NOMO-1 treated with DMSO at 0.1 percent for 48 hours (cell line): ENCODE results near the gene CABLES2.
"Not testable (repeated sequence)": the region's sequence is repeated elsewhere in the genome, so short reads cannot be mapped to it uniquely, and the experiment has no call there.

Experiments used
- DNase-seq: peaks from one replicate; lab custom pipeline; 2025; ENCODE audit not compliant: unreplicated experiment; lab: John Stamatoyannopoulos, UW

CABLES2 gene

DNA sequence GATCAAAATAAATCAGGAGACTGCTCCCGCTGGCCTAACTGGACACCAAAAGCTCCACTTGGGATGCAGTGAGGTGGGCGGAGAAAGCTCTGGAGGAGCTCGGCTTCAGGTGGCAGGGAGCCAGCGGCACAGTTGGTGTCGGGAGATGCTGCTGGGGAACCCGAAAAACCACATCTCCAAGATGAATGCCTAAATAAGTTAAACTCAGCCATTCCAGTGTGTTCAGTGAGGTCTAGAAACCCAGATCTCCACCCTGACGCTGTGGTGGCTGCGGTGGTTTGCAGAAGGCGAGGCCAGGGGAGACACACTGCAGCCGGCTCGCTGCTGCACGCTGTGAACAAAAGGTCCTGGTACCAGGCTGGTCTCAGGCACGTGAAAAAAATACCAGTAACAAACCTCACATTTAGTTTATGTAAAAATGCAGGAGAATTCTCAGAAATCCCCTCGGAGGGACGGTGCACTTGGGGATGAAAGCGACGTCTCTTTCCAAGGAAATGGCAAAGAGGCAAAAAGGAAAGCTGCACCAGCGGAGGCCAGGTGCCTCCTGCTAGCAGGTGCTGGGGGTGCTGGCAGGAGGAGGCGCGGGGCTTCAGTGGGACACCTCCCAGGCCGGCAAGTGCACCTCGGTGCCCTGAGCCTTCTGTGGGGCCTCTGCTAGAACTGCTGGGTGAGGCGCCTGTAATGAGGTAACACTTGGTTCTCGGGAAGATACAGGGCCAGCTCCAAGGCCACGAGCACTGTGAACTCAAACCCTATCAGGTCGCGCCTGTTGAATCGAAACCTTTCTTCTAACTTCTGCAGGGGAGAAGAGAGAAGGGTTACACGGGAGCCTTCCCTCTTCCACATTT lies 16.5 kb downstream of the CABLES2 start:
- DNase-seq: no peak

DNA sequence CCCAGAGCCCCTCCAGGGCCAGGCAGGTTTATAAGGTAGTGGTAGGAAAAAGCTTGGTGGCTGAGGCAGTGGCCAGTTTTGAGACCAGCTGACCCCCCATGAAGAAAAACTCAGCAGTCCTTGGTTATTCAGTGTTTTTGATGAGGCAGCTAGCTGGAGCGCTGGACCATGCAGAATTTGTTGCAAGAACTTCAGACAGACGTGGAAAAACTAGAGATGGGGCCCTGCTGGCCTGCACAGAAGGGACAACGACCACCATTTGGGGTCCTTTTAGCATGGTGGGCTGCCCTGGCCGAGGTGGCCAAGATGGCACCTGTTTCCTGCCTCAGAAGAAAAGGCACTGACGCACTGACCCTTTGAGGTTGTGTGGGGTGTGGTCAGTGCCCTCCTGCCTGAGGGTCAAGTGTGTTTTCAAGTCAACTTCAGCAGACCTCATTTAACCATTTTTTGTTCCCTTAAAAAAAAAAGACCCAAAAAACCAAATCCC lies 17.4 kb downstream of the CABLES2 start:
- no peak for DNase-seq

DNA sequence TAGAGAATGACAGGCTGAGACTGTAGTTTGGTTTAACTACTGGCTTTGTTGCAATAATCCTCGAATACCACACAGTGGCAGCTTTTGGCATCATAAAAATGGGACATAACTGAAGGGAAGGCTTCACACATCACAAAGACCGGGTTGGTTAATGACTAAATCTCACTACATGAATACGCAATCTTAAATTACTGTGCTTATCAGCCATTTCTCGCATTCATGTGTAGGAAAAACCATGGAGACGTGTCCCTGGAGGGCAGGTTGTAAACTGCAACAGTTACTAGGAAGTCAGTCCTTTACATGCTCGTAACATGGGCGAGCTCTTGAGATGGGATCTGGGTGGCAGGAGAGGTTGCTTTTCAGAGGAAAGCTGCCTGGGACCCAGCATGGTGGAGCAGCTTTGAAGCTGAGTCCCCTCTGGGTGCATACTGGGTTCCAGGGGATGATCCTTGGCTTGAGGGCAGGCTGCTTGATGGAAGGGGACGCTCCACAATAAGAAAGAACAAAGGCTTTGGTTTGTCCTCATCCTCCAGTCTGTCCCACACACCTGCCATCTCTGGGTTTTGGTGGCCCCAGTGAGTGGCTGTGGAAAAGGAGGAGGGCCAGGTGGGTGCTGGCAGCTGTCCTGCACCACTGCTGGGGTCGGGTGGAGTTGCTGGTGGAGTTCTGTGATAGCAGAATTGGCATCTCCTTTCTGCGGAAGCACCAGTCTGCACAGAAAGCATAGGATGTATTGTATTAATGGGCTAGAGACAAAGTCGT lies 18.1 kb downstream of the CABLES2 start:
- no peak for DNase-seq

DNA sequence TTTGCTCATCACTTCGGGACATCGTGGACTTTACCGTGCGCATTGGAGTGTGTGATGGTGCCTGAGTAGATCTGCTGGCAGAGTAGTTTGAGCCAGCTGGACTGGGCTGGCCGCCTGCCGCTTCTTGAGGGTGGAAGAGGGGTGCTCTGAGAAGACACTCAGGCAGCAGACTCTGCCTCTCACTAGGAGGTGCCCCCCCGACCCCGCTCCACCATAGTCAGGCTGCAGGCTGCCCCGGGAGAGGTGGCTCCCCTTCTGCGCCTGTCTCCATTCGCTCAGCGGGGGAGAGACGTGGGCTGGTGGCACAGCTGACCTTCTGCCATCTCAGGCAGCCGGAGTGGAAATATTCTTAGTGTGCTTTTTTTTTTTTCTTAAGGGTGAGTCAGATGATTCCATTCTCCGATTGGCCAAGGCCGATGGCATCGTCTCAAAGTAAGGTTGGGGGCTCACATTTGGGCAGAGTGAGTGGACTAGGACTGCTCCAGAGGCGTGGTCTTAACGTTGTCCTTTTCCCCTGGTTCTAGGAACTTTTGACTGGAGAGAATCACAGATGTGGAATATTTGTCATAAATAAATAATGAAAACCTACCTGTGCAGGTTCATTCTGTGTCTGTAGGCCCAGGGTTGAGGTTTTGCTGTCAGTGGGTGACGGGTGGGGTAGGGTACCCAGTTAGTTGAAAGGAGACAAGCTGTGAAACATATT lies 19.0 kb downstream of the CABLES2 start:
- no peak for DNase-seq

DNA sequence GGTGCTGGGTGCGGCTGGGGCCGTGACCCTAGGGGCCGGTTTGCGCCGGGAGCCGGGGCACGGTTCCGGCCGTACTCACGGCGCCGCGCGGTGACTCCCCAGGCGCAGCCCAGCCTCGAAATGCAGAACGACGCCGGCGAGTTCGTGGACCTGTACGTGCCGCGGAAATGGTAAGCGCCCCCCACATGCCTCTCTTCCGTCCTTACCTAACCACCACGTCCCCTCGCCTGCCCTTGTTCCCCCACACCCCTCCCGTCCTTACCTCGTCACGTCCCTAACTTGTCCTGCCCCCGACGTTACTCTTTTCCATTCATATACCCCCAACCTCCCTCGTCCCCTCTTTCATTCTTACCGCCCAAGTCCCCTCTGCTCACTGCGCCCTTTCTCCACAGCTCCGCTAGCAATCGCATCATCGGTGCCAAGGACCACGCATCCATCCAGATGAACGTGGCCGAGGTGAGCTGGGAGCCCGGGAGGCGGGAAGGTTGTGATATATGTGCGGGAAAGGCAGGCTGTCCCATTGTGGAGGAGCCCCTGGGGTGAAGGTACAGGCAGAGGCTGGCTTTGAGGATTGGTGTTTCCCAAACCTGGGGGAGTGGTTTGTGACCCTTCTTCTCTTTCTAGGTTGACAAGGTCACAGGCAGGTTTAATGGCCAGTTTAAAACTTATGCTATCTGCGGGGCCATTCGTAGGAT lies 19.7 kb downstream of the CABLES2 start:
- DNase-seq: no peak

DNA sequence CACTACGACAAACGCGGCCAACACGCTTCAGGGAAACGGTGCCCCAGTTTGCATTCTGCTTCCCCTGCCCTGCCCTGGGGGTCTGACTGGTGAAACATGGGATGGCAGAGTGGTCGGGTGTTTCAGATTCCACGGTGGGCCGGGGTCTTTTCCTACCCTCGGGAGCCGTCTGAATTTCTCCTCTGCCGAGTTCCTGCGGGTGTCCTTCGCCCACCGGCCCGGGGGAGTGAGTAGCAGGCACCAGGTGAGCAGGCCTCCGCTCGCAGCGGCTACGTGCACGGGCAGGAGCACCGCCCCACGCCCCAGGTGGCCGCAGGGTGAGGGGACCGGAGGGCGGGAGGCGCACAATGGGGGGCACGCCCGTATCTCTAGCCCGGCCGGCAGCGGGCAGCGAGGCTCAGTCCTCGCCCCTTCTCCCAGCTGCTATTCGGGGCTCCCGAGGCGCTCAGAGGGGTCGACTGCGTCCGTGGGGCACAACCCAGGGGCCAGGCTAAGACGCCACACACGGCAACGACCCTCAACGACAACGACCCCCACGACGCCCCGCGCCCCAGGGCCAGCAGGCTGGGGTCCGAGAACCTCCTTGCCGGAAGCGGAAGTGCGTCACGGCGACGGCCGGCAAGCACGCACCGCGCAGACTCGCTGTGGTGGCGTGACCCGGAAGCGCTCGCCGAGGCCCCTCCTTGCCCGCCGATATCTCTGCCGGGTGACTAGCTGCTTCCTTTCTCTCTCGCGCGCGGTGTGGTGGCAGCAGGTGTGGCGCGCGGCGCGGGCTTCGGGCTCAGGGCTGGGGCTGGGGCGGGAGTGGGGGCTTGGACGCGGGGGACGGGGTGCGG lies 20.5 kb downstream of the CABLES2 start, which contains the start of gene RPS21:
TSS of gene RPS21 (plus strand) at position 721 of the 836 bp plus-strand sequence. CDS start 236 bp downstream, outside the sequence.
- DNase-seq: peak; percentile 89

DNA sequence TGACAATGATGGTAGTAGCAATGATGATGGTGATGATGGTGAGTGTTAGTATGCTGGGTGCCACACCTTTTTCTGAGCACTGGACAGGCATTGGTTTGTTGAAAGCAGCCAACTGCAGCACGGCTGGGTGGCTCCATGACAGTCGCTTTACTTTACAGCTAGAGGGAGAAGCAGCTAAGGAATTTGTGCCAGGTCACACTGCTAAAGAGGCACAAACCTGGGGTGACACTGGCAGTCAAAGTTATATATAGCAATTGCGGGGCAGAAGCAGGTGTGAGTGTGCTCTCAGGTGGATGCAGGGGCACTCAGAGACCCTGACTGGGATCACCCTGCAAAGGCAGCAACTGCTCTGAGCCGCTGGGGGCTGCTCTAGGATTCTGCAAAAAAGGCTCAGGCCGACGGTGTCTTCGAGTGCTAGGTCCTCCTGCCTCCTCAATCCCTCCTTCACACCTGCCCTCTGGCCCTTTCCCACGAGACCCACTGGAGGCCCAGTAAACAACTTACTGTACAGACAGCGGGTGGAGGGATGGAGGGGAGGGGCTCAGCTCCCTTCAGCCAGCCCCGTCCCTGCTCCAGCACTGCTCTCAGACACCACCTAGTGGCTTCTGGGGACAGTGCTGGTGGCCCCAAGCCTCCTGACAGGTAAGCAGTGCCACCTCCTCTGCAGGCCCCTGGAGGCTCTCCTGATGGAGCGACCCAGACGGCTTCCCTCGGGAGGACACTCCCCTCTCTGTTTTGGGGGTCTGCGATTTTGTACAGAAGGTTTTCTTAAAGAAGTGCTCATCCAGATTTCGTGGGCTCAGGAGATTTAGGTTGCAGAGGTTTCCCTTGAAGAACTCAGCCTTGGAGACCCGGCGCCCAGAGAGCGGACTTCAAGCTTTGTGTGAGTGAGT lies 24.5 kb downstream of the CABLES2 start:
- DNase-seq: peak; percentile 48

DNA sequence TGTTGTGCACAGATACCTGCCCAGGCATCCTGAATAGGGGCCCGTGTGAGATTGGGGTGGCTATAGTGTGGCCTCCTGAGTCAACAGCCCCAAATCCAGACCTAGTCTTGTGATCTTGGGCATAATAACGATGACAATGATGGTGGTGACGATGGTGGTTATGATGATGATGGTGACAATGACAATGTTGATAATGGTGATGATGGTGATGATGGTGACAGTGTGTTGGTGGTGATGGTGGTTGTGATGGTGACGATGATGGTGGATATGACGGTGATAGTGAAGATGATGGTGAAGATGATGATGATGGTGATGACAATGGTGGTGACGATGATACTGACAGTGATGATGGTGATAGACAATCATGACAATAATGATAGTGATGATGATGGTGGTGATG lies 25.2 kb downstream of the CABLES2 start:
- no peak for DNase-seq

DNA sequence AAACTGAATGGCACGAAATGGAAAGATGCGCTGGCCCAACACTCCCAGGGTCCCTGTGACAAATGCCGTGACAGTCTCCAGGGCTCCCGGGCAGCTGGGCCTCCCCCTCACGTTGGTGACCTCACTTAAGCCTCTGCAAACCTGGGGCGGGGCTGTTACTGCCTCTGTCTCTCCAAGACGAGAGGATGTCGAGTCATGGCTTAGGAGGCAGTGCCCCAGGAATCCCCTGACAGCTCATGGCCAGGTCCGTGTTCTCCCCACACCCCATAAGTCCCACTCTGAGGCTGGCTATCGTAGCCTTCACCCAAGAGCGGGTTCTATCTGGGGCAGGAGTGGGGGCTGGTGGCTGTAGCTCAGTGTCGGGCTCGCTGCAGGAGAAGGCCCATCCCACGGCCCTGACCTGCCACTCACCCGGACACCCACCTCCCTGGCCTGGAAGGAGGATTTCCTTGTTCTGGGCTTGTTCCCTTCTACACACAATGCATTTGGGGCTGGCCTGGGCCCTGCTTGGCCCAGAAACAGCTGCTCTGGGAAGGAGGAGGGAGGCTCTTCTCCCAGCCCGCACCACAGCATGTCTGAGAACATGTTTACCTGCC lies 25.8 kb downstream of the CABLES2 start:
- no peak for DNase-seq

DNA sequence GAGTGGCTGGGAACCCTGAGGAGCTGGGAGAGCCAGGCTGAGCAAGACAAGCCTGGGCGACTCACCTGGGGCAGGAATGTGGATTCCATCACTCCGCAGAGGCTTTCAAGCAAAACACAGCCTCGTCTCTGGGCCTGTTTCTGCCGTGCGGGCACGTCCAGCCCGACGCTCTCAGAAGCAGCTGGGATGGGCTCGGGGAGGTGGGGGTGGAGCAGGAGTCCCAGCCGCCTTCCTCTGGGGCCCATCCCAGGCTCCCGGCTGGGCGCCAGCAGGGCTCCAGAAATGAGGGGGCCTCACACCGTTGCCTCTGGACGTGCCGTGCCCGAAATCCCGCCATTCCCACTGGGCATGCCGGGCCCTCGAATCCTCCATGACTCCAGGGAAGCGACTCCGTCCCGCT lies 28.9 kb downstream of the CABLES2 start:
- no peak for DNase-seq

DNA sequence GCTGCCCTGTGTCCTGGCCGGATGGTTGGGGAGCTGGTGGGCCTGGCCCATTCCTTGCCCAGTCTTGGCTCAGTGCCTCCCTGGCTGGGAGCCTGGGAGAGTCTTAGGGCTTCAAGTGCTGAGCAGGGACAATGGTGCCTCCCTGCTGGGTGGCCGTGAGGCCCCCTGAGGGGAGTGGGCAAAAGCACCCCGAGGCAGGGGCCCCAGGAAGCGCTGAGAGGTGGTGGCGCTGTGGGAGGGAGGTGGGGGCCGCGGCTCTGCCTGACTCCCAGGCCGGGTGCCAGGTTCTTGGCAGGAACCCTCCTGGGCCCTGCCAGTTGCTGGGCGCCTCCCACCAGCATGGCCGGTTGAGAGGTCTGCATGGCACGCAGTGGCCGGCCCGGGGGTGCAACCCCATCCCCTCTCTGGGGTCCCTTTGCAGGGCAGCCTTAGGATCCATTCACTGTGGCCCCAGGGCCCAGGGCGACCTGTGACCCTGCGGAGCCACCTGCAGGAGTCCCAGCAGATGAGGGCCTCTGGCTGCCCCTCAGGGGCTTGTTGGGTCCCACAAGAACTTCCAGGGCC lies 29.4 kb downstream of the CABLES2 start:
- DNase-seq: no peak

DNA sequence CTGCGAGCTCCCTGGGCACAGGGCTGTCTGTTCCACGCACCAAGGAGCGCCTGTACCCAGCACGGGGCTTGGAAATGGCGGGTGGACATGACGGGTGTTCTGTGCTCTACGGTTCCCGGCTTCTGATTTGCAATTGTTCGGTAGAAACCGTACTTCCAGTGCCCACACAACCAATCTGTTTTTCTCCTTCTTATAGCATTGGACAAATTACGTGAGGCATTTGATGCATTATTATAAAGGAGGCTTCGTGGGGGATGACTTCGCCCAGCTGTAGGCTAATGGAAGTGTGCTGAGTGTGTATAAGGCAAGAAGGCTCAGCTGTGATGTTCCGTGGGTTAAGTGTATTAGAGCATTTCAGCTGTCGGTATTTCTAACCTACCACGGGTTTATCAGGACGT lies 30.0 kb downstream of the CABLES2 start:
- DNase-seq: no peak

DNA sequence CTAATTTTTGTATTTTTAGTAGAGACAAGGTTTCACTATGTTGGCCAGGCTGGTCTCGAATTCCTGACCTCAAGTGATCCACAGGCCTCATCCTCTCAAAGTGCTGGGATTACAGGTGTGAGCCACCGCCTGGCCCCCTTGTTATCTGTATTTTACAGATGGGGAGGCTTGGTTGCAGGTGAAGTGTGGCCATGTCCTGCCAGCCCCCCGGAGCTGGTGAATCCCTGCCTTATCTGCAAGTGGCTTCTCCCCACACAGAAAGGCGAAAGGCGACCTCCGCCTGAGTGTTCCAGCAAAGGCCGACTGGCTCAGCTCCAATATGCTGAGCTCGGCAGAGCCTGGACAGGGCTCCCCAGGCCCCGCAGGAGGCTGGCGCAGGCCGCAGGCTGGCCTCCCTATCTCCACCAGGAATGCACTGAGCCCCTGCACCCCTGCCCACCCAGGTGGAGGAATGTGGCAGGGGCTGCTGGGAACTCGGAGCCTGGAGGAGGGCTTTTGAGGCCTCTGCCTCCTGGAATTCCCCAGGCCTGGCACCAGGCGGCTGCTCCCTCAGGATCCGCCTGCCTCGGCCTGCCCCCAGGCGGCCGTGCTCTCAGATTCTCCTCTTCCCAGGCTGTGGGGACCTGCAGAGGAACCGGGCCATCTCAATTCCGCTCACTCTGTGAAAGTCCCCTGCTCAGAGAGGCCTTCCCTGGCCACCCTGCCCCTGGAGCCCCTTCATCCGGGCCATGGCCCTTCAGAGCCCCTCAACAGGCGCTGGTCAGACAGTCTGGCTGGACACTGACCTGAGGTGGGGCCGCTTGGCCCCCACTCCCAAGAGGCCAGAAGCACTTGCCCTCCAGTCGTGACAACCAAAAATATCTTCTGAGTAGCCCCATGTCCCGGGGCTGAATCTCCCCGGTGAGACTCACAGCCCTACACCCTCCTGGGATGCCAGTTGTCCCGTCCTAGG lies 30.7 kb downstream of the CABLES2 start:
- DNase-seq: no peak

DNA sequence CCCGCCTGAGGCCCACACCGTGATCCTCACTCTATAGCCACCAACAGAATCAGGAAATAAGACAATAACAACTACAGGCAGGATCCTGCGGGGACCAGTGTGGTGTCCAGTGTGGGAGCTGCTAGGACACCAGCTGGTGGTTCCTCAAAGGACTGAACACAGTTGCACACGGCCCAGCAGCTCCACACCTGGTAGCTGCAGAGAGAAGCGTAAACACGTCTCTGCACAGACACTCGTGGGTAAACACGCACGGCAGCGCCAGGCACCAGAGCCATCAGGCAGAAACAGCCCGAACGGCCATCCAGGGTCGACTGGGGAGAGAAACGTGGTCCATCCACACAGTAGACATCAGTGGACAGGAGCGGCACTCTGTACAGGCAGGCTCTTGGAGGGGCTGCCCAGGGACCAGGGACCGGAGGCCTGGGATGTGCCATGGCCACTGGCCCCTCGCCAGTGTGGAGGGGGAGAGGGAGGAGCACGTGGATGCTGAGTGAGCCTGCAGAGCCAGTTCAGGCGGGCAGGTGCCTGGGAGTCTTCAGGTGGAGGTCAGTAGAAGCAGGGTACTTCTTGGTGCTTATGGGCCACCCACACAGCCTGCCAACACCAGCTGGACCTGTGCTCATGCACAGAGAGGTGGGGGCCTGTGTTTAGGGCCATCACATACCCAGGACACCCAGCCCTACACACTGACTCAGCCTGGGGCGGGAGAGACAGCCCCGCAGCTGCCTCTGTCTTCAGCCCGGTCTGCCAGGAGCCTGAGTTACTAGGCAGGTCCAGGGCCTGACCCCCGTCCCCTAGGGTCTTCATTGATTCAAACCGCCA lies 32.5 kb downstream of the CABLES2 start:
- DNase-seq: no peak

DNA sequence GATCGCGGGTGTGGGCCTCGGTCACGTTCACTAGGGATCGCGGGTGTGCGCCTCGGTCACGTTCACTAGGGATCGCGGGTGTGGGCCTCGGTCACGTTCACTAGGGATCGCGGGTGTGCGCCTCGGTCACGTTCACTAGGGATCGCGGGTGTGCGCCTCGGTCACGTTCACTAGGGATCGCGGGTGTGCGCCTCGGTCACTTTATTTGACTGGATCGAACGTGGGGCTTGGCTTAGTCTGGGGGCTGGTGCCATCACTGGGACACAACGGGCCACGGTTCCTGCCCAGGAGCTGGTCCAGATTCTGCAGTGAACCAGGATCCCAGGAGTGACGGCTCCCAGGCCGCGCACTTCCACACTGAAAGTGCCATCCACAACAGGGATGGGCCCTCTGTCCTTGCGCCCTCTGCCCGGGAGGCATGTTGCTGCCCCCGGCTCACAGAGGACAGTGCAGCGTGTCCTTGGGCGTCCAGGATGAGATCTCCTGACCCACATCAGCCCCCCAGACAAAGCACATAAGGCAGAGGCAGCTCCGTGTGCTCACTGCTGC lies 33.4 kb downstream of the CABLES2 start:
- not testable (repeated sequence) for DNase-seq
